HTR-8/SVneo (cell line): ENCODE results near the gene HPN.
A peak's percentile ranks its signal among the peaks of the same experiment; 100 is the strongest.
"Not testable (repeated sequence)": the region's sequence is repeated elsewhere in the genome, so short reads cannot be mapped to it uniquely, and the experiment has no call there.

Experiments
- DNase-seq: peaks from one replicate; pipeline ENCODE4 v3.0.0; 2011; ENCODE audit warnings: low spot score, mixed read lengths; ENCODE audit not compliant: insufficient read length
- FAIRE-seq: peaks from 2 replicates; lab custom pipeline; 2011; peaks lifted over from hg19 to GRCh38; lab: Jason Lieb, UNC

The HPN gene

GRCh38 chr19:35041548-35042055, at the start of gene HPN:
TSS of gene HPN (plus strand) at chr19:35041721. CDS start at chr19:35042507, 786 bp downstream.
- FAIRE-seq (no peak), DNase-seq (no peak)

DNA sequence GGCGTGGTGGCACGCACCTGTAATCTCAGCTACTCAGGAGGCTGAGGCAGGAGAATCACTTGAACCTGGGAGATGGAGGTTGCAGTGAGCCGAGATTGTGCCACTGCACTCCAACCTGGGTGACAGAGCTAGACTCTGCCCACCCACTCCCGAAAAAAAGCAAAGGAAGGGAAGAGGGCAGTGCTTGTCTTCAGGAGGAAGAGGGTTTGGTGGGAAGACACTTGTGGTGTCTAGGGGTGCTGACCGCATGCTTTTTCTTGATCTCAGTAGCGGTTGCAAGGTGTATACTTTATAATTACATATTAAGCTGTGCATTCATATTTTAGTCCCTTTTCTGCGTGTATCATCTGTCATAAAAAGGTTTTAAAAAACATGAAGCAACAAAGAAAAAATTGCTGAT, 48.9 kb upstream of the HPN start:
- DNase-seq, result not testable (repeated sequence)

DNA sequence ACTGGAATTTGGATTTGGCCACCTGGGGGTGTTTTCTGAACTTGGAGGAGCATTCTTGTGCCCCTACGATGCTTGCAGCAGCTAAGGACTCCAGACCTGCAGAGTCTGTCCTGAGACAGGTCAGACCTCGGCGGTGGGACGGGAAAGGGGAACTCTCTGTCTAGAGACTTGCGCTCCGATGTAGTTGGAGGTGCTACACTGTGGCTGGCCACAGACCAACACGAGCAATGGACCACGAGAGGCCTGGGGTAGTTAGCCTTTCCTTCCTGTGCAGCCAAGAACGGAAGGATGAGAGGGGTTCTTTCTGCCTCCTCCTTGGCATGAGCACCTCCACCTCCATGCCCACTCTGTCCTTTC, 47.3 kb upstream of the HPN start:
- FAIRE-seq, result no peak

More for the DNA sequence above, 48.9 kb upstream of the HPN start:
- FAIRE-seq, result not testable (repeated sequence)

DNA sequence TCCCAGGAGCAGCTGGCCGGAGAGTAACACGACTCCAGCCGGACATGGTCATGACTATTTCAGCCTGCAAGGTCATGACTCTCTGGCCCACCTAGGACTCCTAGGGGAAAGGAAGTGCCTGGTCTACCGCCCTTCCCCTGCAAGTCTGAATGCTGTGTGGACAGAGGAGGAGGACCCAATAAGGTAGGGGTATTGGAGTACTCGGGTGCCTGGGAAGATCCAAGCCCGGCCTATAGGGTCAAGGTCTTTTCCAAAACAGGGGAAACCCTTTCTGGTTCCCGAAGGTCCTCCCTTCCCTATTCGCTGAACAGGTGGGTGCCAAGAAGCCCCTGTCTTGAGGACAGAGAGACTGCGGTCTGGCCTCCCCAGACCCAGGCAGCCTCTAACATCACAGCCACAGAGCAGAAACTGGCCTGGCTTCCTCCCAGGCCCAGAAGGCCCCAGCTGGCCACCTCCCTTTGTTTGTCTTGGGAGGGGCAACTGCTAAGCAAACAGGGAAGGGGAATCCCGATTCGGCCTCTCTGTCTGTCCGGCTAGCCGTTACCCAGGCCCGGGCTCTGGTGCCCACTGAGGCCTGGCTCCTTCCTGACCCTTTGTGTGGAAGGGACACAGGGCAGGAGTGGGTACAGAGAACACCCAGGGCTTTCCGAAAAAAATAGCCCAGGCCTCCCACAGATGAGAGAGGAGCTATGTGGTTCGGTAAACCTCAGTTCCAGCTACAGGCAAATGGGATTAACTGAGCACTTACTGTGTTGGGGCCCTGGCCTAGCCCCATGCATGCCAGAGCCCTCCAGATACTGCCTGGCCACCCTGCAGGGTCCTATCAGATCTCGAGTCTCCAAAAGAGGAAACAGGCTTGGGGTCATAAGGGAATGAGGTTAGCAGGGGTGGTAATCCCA, 46.6 kb upstream of the HPN start:
- FAIRE-seq, result no peak
- no peak for DNase-seq

More for the DNA sequence above, 47.3 kb upstream of the HPN start:
- no peak for DNase-seq

- DNase-seq (no peak), FAIRE-seq (no peak)
Observed at GRCh38 chr19:34995551-34995950, 46.0 kb upstream of the HPN start.

GRCh38 chr19:34997071-34997617, 44.4 kb upstream of the HPN start:
- no peak for FAIRE-seq
- no peak for DNase-seq

- not testable (repeated sequence) for DNase-seq, FAIRE-seq
Observed at GRCh38 chr19:34998224-34998623, 43.3 kb upstream of the HPN start.

GRCh38 chr19:34998777-34999497, 42.6 kb upstream of the HPN start:
- FAIRE-seq (no peak), DNase-seq (no peak)

GRCh38 chr19:34999498-35000337, 41.8 kb upstream of the HPN start, which contains the start of gene GRAMD1A:
TSS of gene GRAMD1A (plus strand) at chr19:35000323. CDS start at chr19:35000479, 156 bp downstream.
- peak; percentile 86 for DNase-seq
- peak; percentile 90 for FAIRE-seq

DNA sequence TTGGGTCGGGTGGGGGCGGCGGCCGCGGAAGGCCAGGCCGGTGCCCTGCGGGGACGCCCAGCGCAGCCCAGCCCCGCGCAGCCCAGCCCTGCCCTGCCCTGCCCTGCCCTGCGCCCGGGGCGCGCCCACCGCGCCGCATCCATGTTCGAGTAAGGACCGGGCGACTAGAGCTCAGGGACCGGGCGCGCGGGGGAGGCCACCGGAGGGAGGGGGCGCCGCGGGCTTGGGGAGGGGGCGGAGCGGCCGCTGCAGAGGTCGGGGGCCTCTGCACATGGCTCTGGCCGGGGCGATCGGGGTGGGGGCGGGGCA, 41.2 kb upstream of the HPN start:
- no peak for DNase-seq
- FAIRE-seq, result no peak

DNA sequence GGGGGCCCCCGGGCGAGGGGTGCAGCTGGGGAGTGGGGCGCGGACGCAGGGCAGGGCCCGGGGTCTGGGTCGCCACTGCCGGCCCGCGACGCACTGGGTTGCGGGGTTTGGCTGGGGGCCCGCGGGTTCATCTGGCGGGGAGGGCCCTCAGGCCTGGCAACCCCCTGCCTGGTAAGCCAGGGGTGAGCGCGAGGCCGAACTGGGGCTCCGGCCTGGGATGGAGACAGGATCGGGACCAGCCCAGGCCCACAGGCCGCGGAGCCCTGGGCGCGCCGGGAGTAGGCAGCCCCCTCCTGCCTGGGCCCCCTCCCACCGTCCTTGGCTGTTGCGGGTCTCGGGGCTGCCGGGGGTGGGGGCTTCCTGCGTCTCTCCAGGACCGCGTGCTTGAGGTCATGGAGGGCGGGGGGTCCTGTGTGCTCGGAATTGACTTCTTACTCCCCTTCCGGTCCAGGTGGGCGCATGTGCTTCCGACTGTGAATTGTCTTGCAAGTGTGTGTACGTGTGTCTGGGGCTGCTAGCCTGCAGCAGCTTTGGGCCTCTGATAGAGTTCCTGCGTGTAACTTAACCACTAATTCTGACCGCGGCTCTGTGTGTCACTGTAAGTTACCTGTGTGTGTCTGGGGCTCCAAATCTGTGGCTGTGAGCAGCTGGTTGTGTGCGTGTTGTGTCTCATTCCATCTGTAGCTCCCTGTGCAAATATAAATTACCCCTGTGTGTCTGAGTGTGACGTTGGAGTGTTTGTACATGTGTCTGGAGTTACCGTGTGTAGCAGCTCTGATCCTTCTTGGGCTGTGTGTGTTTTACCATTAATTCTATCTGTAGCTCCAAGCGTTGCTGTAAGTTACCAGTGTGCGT, 40.6 kb upstream of the HPN start:
- peak; percentile 59 for FAIRE-seq
- DNase-seq, result no peak

DNA sequence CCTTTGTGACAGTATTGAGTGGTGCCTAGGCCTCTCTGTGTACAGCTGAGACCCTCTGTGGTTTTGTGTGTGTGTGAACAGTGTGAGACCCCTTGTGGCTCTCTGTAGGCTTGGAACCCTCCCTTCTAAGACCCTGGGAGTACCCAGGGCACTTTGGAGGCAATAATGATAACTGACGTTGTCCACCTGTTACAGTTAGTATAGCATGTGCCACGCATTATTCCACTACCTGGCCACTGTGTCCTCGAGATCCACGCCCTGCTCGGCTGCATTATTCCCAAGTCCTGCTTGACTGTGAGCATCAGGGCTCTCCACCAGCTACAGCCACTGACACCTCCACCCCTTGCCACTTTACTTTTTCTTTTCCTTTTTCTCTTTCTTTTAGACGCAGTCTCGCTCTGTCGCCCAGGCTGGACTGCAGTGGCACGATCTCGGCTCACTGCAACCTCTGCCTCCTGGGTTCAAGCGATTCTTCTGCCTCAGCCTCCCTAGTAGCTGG, 39.4 kb upstream of the HPN start:
- DNase-seq (no peak), FAIRE-seq (no peak)

- FAIRE-seq, result no peak
- no peak for DNase-seq
Observed at GRCh38 chr19:35004517-35005255, 36.8 kb upstream of the HPN start.

DNA sequence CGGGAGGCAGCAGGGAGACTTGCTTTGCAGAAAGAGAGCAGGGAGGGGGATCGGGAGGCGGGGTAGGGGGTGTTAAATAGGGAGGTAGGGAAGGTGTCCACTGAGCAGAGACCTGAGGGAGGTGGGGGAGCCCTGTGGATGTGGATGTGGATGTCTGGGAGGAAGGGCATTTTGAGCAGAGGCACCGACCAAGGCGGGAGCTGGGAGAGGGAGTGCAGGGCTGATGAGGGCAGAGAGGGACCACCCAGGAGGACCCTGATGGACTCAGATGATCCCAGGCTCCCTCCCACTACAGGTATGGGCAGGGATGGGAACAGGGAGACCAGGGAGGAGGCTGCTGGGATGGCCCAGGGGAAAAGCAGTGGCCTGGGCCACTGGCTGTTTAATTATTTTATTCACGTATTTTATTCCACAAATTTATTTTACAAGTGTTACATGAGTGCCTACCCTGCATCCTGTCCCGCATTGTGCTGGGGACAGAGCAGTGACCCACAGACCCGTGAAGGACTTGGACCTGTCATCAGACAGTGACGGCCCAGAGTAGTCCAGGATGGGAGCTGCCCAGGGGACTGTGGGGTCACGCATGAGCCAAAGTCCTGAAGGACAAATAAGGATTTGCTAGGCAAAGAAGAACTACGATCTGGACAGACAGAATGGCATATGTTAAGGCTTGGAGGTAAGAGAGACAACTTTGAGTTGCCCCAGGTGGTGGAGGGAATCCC, 36.1 kb upstream of the HPN start:
- no peak for DNase-seq
- no peak for FAIRE-seq

- FAIRE-seq, DNase-seq: not testable (repeated sequence)
Observed at GRCh38 chr19:35006007-35006341, 35.5 kb upstream of the HPN start.

DNA sequence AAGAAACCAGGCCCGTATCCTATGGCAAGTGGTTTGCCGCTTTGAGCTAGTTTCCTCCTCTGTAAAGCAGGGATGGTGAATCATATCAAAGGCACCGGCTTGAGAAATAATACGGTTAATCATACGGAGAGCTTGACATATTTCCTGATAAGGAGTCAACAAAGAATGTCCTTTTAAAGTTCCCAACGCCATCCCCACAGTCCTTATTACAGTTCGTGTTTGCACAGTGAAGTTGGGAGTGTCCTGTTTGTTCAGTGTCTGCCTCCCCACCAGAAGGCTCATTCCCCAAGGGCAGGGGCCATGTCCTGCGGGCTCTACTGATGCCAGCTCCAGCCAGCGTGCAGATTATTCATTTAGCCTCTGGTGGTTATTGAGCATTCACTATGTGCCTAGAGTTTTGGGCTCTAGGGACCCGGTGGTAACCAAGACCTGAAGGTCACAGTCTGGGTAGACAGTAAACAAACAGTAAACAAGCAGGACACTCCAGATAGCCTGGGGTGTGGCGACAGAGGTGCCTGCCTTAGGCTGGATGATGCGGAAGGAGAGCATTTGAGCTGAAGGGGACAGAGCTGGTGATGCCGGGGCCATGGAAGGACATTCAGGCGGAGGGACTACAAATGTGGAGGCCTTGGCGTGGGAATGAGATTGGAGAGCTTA, 35.1 kb upstream of the HPN start:
- FAIRE-seq, result peak; percentile 77
- DNase-seq, result no peak

- DNase-seq, result no peak
- no peak for FAIRE-seq
Observed at GRCh38 chr19:35006999-35007365, 34.5 kb upstream of the HPN start.
